HepG2 (cell line): ENCODE data around the gene C2CD4A. TPM values are rescaled to one million over a fixed set of nuclear protein-coding genes. Genes with fewer than 3 reads are reported as not detected.

Source experiments
- FOXC1 ChIP-seq: sonication (generic); formaldehyde crosslinking; IDR thresholded peaks from 2 replicates; pipeline ENCODE4 v1.8.0; 2022; ENCODE audit warnings: mild to moderate bottlenecking, missing genetic modification reagents, borderline replicate concordance
- GMEB1 ChIP-seq: sonication (generic); formaldehyde crosslinking; IDR thresholded peaks from 2 replicates; pipeline ENCODE4 v1.5.1; 2020; ENCODE audit warnings: missing genetic modification reagents, mild to moderate bottlenecking, borderline replicate concordance
- IKZF1 ChIP-seq: fragments of 450-650 bp; IDR thresholded peaks from 2 replicates; pipeline ENCODE4 v1.7.1; 2016
- RBFOX2 ChIP-seq: fragments of 200-400 bp; formaldehyde crosslinking; IDR thresholded peaks from 2 replicates; pipeline ENCODE4 v1.6.1; 2017; ENCODE audit warnings: low read depth, mild to moderate bottlenecking, low read length
- REPIN1 ChIP-seq: sonication (generic); formaldehyde crosslinking; IDR thresholded peaks from 2 replicates; pipeline ENCODE4 v1.8.0; 2022; ENCODE audit warnings: missing genetic modification reagents, low read depth, mild to moderate bottlenecking, borderline replicate concordance
- SOX6 ChIP-seq, 2 experiments: fragments of 450-650 bp in 1 of 2; sonication (generic) in 1 of 2; formaldehyde crosslinking in 1 of 2; IDR thresholded peaks; 2 replicates each; pipeline versions ENCODE4 v1.4.0 to v1.6.1; 2017 to 2020; ENCODE audit warnings: antibody characterized with exemption in 1 of 2, mild to moderate bottlenecking in 1 of 2, missing genetic modification reagents in 1 of 2
- STAG1 ChIP-seq: sonication (generic); formaldehyde crosslinking; IDR thresholded peaks from 2 replicates; pipeline ENCODE4 v1.4.0; 2020; ENCODE audit warnings: missing genetic modification reagents
- TMF1 ChIP-seq: sonication (generic); formaldehyde crosslinking; IDR thresholded peaks from 2 replicates; pipeline ENCODE4 v1.8.1; 2022; ENCODE audit warnings: low read depth, missing genetic modification reagents
- ZFX ChIP-seq: sonication (generic); formaldehyde crosslinking; IDR thresholded peaks from 2 replicates; pipeline ENCODE4 v1.4.0; 2020; ENCODE audit warnings: mild to moderate bottlenecking, low read depth, missing genetic modification reagents, moderate library complexity
- ZNF33B ChIP-seq: sonication (generic); formaldehyde crosslinking; IDR thresholded peaks from 2 replicates; pipeline ENCODE4 v1.5.1; 2020; ENCODE audit warnings: mild to moderate bottlenecking, missing genetic modification reagents
- ZNF580 ChIP-seq: IDR thresholded peaks from 2 replicates; pipeline ENCODE4 v1.6.1; 2016; ENCODE audit warnings: low read depth, borderline replicate concordance
- ZNF615 ChIP-seq: sonication (generic); formaldehyde crosslinking; IDR thresholded peaks from 2 replicates; pipeline ENCODE4 v1.5.0; 2020; ENCODE audit warnings: mild to moderate bottlenecking, missing genetic modification reagents, borderline replicate concordance
- ZNF646 ChIP-seq: sonication (generic); formaldehyde crosslinking; IDR thresholded peaks from 2 replicates; pipeline ENCODE4 v1.9.0; 2021; ENCODE audit warnings: mild to moderate bottlenecking, missing genetic modification reagents
- ZNF800 ChIP-seq: sonication (generic); formaldehyde crosslinking; IDR thresholded peaks from 2 replicates; pipeline ENCODE4 v1.4.0; 2020; ENCODE audit warnings: missing genetic modification reagents
- polyA plus RNA-seq, 8 experiments: library from polyadenylated mRNA; depleted of rRNA in 3 of 8; stranded (reverse) in 7 of 8; unstranded in 1 of 8; fragments of >200 nt; fragmentation: Illumina TruSeq in 4 of 8; extraction: Trizol in 4 of 8; gene quantifications; 2 replicates each; pipeline versions ENCODE4 v1.2.1 to v1.2.3, GENCODE V29; 2011 to 2016; ENCODE audit warnings: low read depth in 4 of 8, missing spikeins in 1 of 8, mixed read lengths in 1 of 8; ENCODE audit not compliant: insufficient read depth in 1 of 8
- total RNA-seq, 5 experiments: library from RNA; depleted of rRNA; stranded (reverse); fragments of >200 nt; fragmentation: Illumina TruSeq; extraction: Trizol; gene quantifications; 2 replicates each; pipeline ENCODE4 v1.2.3, GENCODE V29; 2016; ENCODE audit warnings: low read depth in 1 of 5

C2CD4A gene
- total and polyA plus RNA-seq, 2 of the 13 experiments (the other 11 are each of a cell fraction or from before 2014, with no cell fraction given), result 0.20 TPM; not detected in 1

GRCh38 chr15:62068071-62068809, 1.5 kb downstream of the C2CD4A start (continued):
- TF ChIP-seq ZFX (CRISPR knock-in tag) (peak; percentile 79), STAG1 (CRISPR knock-in tag) (peak; percentile 15; the same call in 1 of the 2 replicates), FOXC1 (CRISPR knock-in tag) (0 out of 2 replicates have a peak, but pooled peaks have one; percentile 37), SOX6 (IDR thresholded peaks at IDR 0.05) (no peak), SOX6 (CRISPR knock-in tag; IDR thresholded peaks at IDR 0.05) (no peak), ZNF646 (CRISPR knock-in tag) (no peak), ZNF615 (no peak), TMF1 (CRISPR knock-in tag) (0 out of 2 replicates have a peak, but pooled peaks have one; percentile 40), IKZF1 (no peak), RBFOX2 (no peak), ZNF580 (CRISPR knock-in tag) (0 out of 2 replicates have a peak, but pooled peaks have one; percentile 53), ZNF800 (CRISPR knock-in tag) (peak; percentile 64; the same call in 1 of the 2 replicates), GMEB1 (no peak), ZNF33B (0 out of 2 replicates have a peak, but pooled peaks have one; percentile 30), REPIN1 (CRISPR knock-in tag) (0 out of 2 replicates have a peak, but pooled peaks have one; percentile 40)
